GM12878 (cell line): Measurements from ENCODE around the gene RAMACL. TPM values are rescaled to one million over a fixed set of nuclear protein-coding genes. Genes with fewer than 3 reads are reported as not detected.

Experiments
- ATAC-seq: fragments of 200-7000 bp; cut with Tn5 transposase; 3 replicates; pipeline ENCODE4 v1.9.1; 2020; ENCODE audit warnings: mild to moderate bottlenecking, moderate library complexity
- BruUV-seq: library from RNA; stranded (reverse); fragments of 400-500 nt; replicated peaks from 2 replicates; lab custom pipeline; 2021; lab: Mats Ljungman, UMichigan
- CTCF ChIA-PET: fragments of 300-600 bp; sonication (Branson Sonifier 250); formaldehyde crosslinking; extraction: SDS; loops from one replicate; lab custom pipeline; 2021; ENCODE audit warnings: inconsistent platforms; lab: Yijun Ruan, JAX
- POLR2A ChIA-PET: fragments of 350-600 bp; formaldehyde crosslinking; extraction: SDS; loops from one replicate; lab custom pipeline; 2021; ENCODE audit warnings: inconsistent platforms; lab: Charles Lee
- RAD21 ChIA-PET: fragments of 300-600 bp; sonication (Branson Sonifier 250); formaldehyde crosslinking; loops from one replicate; lab custom pipeline; 2023; ENCODE audit warnings: antibody characterized with exemption; ENCODE audit not compliant: unreplicated experiment; lab: Charles Lee
- SMC1A ChIA-PET: fragments of 300-600 bp; sonication (Branson Sonifier 250); formaldehyde crosslinking; loops from one replicate; lab custom pipeline; 2023; ENCODE audit not compliant: unreplicated experiment, uncharacterized antibody; lab: Charles Lee
- DNase-seq: peaks from one replicate; pipeline ENCODE4 v3.0.0-alpha.2; 2011; ENCODE audit warnings: low read depth, low spot score
- FAIRE-seq: peaks from 3 replicates; lab custom pipeline; 2011; peaks lifted over from hg19 to GRCh38; lab: Jason Lieb, UNC
- H2AFZ ChIP-seq: 2 replicates; pipeline ENCODE4 v1.6.0; 2011; ENCODE audit warnings: low read depth, low read length, control low read depth; ENCODE audit not compliant: control insufficient read depth
- H3K27ac ChIP-seq: 2 replicates; pipeline ENCODE4 v1.5.1; 2011; ENCODE audit warnings: control low read depth; ENCODE audit not compliant: control insufficient read depth, insufficient read depth
- H3K27me3 ChIP-seq, 2 experiments: replicated peaks in 1 of 2; 2 replicates each; pipeline versions ENCODE4 v1.6.0 to v1.6.1; 2011; ENCODE audit warnings: low read length in 1 of 2; ENCODE audit not compliant: control insufficient read depth in 2 of 2, insufficient read depth in 2 of 2
- H3K36me3 ChIP-seq, 2 experiments: 2 replicates each; pipeline ENCODE4 v1.5.1; 2011; ENCODE audit warnings: low read length in 1 of 2; ENCODE audit not compliant: control insufficient read depth in 2 of 2, insufficient read depth in 2 of 2
- H3K4me1 ChIP-seq: 2 replicates; pipeline ENCODE4 v1.6.1; 2011; ENCODE audit warnings: mild to moderate bottlenecking, low read length, moderate library complexity, mixed read lengths; ENCODE audit not compliant: control insufficient read depth, insufficient read depth
- H3K4me2 ChIP-seq: 2 replicates; pipeline ENCODE4 v1.6.0; 2011; ENCODE audit warnings: control low read depth; ENCODE audit not compliant: control insufficient read depth, insufficient read depth
- H3K4me3 ChIP-seq: fragments of 200-600 bp; sonication (generic); 2 replicates; pipeline ENCODE4 v1.5.1; 2016
- H3K79me2 ChIP-seq: 2 replicates; pipeline ENCODE4 v1.6.0; 2011; ENCODE audit warnings: low read length; ENCODE audit not compliant: control insufficient read depth, insufficient read depth
- H3K9ac ChIP-seq: 2 replicates; pipeline ENCODE4 v1.8.0; 2011; ENCODE audit warnings: low read length, control low read depth, mixed read lengths; ENCODE audit not compliant: control insufficient read depth, insufficient read depth
- H3K9me3 ChIP-seq: replicated peaks from 3 replicates; pipeline ENCODE4 v1.5.1; 2011; ENCODE audit warnings: mild to moderate bottlenecking, low read length; ENCODE audit not compliant: control insufficient read depth, insufficient read depth
- H4K20me1 ChIP-seq: 2 replicates; pipeline ENCODE4 v1.6.0; 2011; ENCODE audit not compliant: control insufficient read depth, insufficient read depth
- BCL3 ChIP-seq: IDR thresholded peaks from 2 replicates; pipeline ENCODE4 v1.6.1; 2011; ENCODE audit warnings: borderline replicate concordance, low read depth, mild to moderate bottlenecking, moderate library complexity, low read length; ENCODE audit not compliant: insufficient read depth, poor library complexity, severe bottlenecking
- CHD2 ChIP-seq: IDR thresholded peaks from 2 replicates; pipeline ENCODE4 v1.6.1; 2011; ENCODE audit warnings: low read depth, low read length, improper control_type of control experiment, borderline replicate concordance
- E2F4 ChIP-seq: IDR thresholded peaks from 2 replicates; pipeline ENCODE4 v1.6.1; 2012; ENCODE audit warnings: low read depth, low read length, improper control_type of control experiment
- FOXM1 ChIP-seq: IDR thresholded peaks from 2 replicates; pipeline ENCODE4 v1.6.1; 2012; ENCODE audit warnings: low read depth, mild to moderate bottlenecking, inconsistent platforms, low read length, moderate library complexity
- GABPA ChIP-seq: IDR thresholded peaks from 2 replicates; pipeline ENCODE4 v1.6.1; 2014; ENCODE audit warnings: antibody characterized with exemption, low read depth, mild to moderate bottlenecking, inconsistent platforms
- IRF3 ChIP-seq: fragments of 450-650 bp; IDR thresholded peaks from 2 replicates; pipeline ENCODE4 v1.6.1; 2014; ENCODE audit warnings: mild to moderate bottlenecking
- KAT2A ChIP-seq: conservative IDR thresholded peaks from 2 replicates; pipeline ENCODE4 v1.6.1; 2011; ENCODE audit warnings: low read depth, low read length; ENCODE audit not compliant: control insufficient read depth
- NR2C1 ChIP-seq: fragments of 450-650 bp; IDR thresholded peaks from 2 replicates; pipeline ENCODE4 v1.6.1; 2017; ENCODE audit warnings: antibody characterized with exemption, mild to moderate bottlenecking, moderate library complexity
- RB1 ChIP-seq: fragments of 450-650 bp; formaldehyde crosslinking; IDR thresholded peaks from 2 replicates; pipeline ENCODE4 v1.6.1; 2017; ENCODE audit warnings: mild to moderate bottlenecking, borderline replicate concordance
- SIN3A ChIP-seq: IDR thresholded peaks from 2 replicates; pipeline ENCODE4 v1.6.1; 2012; ENCODE audit warnings: low read depth, low read length, improper control_type of control experiment
- STAT3 ChIP-seq: IDR thresholded peaks from 2 replicates; pipeline ENCODE4 v1.6.1; 2011; ENCODE audit warnings: low read depth, low read length, improper control_type of control experiment
- TCF3 ChIP-seq: IDR thresholded peaks from 2 replicates; pipeline ENCODE4 v1.6.1; 2012; ENCODE audit warnings: low read depth, mild to moderate bottlenecking, low read length, borderline replicate concordance; ENCODE audit not compliant: insufficient read depth
- YY1 ChIP-seq: IDR thresholded peaks from 2 replicates; pipeline ENCODE4 v1.6.1; 2011; ENCODE audit warnings: low read depth, mild to moderate bottlenecking, low read length
- ZNF207 ChIP-seq: fragments of 450-650 bp; IDR thresholded peaks from 2 replicates; pipeline ENCODE4 v1.6.1; 2014; ENCODE audit warnings: antibody characterized with exemption, mild to moderate bottlenecking, borderline replicate concordance
- ZNF274 ChIP-seq: IDR thresholded peaks from one replicate; pipeline ENCODE4 v1.8.0; 2011; ENCODE audit not compliant: insufficient read length, insufficient read depth
- WGBS: methylation state at CpG from one replicate; pipeline ENCODE4 v1.1.6; 2016; ENCODE audit warnings: low lambda C conversion rate; ENCODE audit not compliant: insufficient replicate concordance, insufficient coverage; ENCODE audit errors: missing lambda C conversion rate; 5-methylcytosine and 5-hydroxymethylcytosine counted together
- in situ Hi-C: fragments of 300-500 bp; cut with MboI; formaldehyde crosslinking; loops from 9 replicates; pipeline ENCODE4 v1.14.3; 2018; ENCODE audit warnings: mixed read lengths
- intact Hi-C: fragments of 100-400 bp; cut with micrococcal nuclease; formaldehyde crosslinking; loops from one replicate; pipeline ENCODE4 v1.14.2; 2022; ENCODE audit not compliant: unreplicated experiment
- polyA plus RNA-seq, 11 experiments: library from polyadenylated mRNA; depleted of rRNA in 4 of 11; unstranded in 6 of 11; stranded (reverse) in 5 of 11; fragments of >200 nt; fragmentation: Nextera tagmentation in 4 of 11; fragmentation: Illumina TruSeq in 1 of 11; extraction: Ambion mirVana in 4 of 11; extraction: Trizol in 1 of 11; gene quantifications; 1 replicate in 1 of 11; 2 replicates in 10 of 11; pipeline versions ENCODE4 v1.2.1 to v1.2.3, GENCODE V29; 2011 to 2016; ENCODE audit warnings: inconsistent platforms in 2 of 11, missing spikeins in 2 of 11, low read depth in 1 of 11
- total RNA-seq, 4 experiments: library from RNA; depleted of rRNA in 3 of 4; stranded (reverse); fragments of >200 nt in 3 of 4; fragmentation: Illumina TruSeq in 1 of 4; extraction: Trizol in 1 of 4; gene quantifications; 2 replicates each; pipeline versions ENCODE4 v1.2.1 to v1.2.3, GENCODE V29; 2013 to 2021

Gene RAMACL
- total and polyA plus RNA-seq, 10 of the 15 experiments (the other 5 are each of a cell fraction or from before 2014, with no cell fraction given) = 0.09 to 1.3 (median 0.31) TPM; not detected in 1

- no peak for TF ChIP-seq ZNF274
- no peak for TF ChIP-seq E2F4
- no peak for TF ChIP-seq RB1
- no peak for TF ChIP-seq STAT3
- no peak for TF ChIP-seq GABPA
- TF ChIP-seq BCL3 = no peak
- no peak for TF ChIP-seq TCF3
Observed at GRCh38 chr6:166630462-166630861, 44.0 kb upstream of the RAMACL start (continued).

DNA sequence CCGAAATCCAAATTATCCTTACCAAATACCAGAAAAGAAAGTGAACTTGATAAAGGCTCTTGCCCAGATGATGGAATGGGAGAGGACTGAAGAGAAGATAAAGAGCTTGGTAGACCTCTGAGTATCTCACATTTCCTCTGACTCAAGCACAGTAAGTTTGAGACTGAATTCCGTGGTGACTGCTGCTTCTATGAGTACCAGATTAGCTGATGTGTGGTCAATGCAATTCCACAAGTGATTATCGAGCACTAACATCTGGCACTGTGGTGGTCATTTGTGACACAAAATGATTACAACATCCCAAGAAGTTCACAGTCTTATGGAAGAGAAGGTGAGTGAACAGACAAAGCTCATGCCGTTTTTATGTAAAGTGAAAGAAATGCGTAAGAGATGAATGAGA, 43.1 kb upstream of the RAMACL start:
- CTCF ChIA-PET = interaction anchor here (0.6 kb wide), 1 partner anchor 16 kb away, joined by 3 read pairs; no protein-coding TSS in a partner anchor
- H3K4me2 ChIP-seq = no peak overlapping the region
- H3K9ac ChIP-seq = no peak overlapping the region
- WGBS = 54% methylated on average over 5 of the region's 5 CpGs
- RAD21 ChIA-PET = no interaction called here
- peaks cover 17% of the 10 kb centered on the region for H3K4me1 ChIP-seq
- intact Hi-C loops (no loop called here), in situ Hi-C loops (no loop called here)
- H3K79me2 ChIP-seq = no peaks in the 10 kb centered on the region
- no peak overlapping the region for H3K27ac ChIP-seq
- no TSS peak for BruUV-seq
- H4K20me1 ChIP-seq = no peaks in the 10 kb centered on the region
- POLR2A ChIA-PET = no interaction called here
- peaks cover 3 to 6% of the 10 kb centered on the region in 2 experiments; a peak in 2 of 4 replicates for H3K27me3 ChIP-seq
- no peaks in the 10 kb centered on the region for H3K36me3 ChIP-seq
- H3K4me3 ChIP-seq = no peak overlapping the region
- DNase-seq = no peak
- no peak for FAIRE-seq
- no peak overlapping the region for H2AFZ ChIP-seq
- SMC1A ChIA-PET = no interaction called here
- ATAC-seq = no peak
- no peaks in the 10 kb centered on the region for H3K9me3 ChIP-seq
- TF ChIP-seq KAT2A = no peak
- TF ChIP-seq NR2C1 = no peak
- TF ChIP-seq FOXM1 = no peak
- no peak for TF ChIP-seq E2F4
- TF ChIP-seq CHD2 = no peak
- TF ChIP-seq ZNF207 = no peak
- TF ChIP-seq IRF3 = no peak
- TF ChIP-seq SIN3A = no peak
- no peak for TF ChIP-seq YY1
